DND-41 (cell line): ENCODE results near the gene AHNAK.

Experiments
- ATAC-seq: fragments of 200-7000 bp; cut with Tn5 transposase; 3 replicates; pipeline ENCODE4 v1.9.1; 2021; ENCODE audit warnings: low read depth; ENCODE audit not compliant: insufficient read depth
- DNase-seq: peaks from one replicate; pipeline ENCODE4 v3.0.0-alpha.2; 2020
- H2AFZ ChIP-seq: 2 replicates; pipeline ENCODE4 v1.6.0; 2012; ENCODE audit warnings: low read depth, low read length
- H3K27ac ChIP-seq: 2 replicates; pipeline ENCODE4 v1.5.1; 2012; ENCODE audit warnings: low read length, inconsistent platforms
- H3K27me3 ChIP-seq: fragments of 200-600 bp; sonication (generic); 2 replicates; pipeline ENCODE4 v1.6.0; 2012; ENCODE audit warnings: low read length, mild to moderate bottlenecking, inconsistent platforms; ENCODE audit not compliant: insufficient read depth, poor library complexity
- H3K36me3 ChIP-seq: 2 replicates; pipeline ENCODE4 v1.5.1; 2012; ENCODE audit warnings: low read length, inconsistent platforms; ENCODE audit not compliant: insufficient read depth
- H3K4me1 ChIP-seq: 2 replicates; pipeline ENCODE4 v1.5.1; 2012; ENCODE audit warnings: mild to moderate bottlenecking, low read length; ENCODE audit not compliant: insufficient read depth
- H3K4me2 ChIP-seq: 2 replicates; pipeline ENCODE4 v1.6.0; 2012; ENCODE audit warnings: mild to moderate bottlenecking, moderate library complexity, low read length, inconsistent platforms; ENCODE audit not compliant: insufficient read depth
- H3K4me3 ChIP-seq, 2 experiments: fragments of 200-600 bp in 1 of 2; shearing (Covaris generic) in 1 of 2; 2 replicates each; pipeline ENCODE4 v1.5.1; 2012 to 2016; ENCODE audit warnings: inconsistent platforms in 2 of 2, low read length in 2 of 2, mild to moderate bottlenecking in 2 of 2, low read depth in 1 of 2, moderate library complexity in 1 of 2
- H3K79me2 ChIP-seq: 2 replicates; pipeline ENCODE4 v1.6.0; 2012; ENCODE audit warnings: low read length, inconsistent platforms; ENCODE audit not compliant: insufficient read depth
- H3K9ac ChIP-seq: 2 replicates; pipeline ENCODE4 v1.6.0; 2012; ENCODE audit warnings: low read depth, mild to moderate bottlenecking, inconsistent platforms, low read length, moderate library complexity
- H3K9me3 ChIP-seq: 2 replicates; pipeline ENCODE4 v1.5.1; 2012; ENCODE audit warnings: low read length, moderate library complexity, mild to moderate bottlenecking, inconsistent platforms; ENCODE audit not compliant: insufficient read depth, severe bottlenecking
- H4K20me1 ChIP-seq: 2 replicates; pipeline ENCODE4 v1.6.0; 2012; ENCODE audit warnings: low read length; ENCODE audit not compliant: insufficient read depth
- EZH2 ChIP-seq: IDR thresholded peaks from 3 replicates; pipeline ENCODE4 v1.6.1; 2012; ENCODE audit warnings: borderline replicate concordance, low read depth, mild to moderate bottlenecking, moderate library complexity, low read length, inconsistent platforms; ENCODE audit not compliant: severe bottlenecking
- TF ChIP-seq, protein P1 (sequence below): IDR thresholded peaks from 2 replicates; pipeline ENCODE4 v1.5.1; 2012; ENCODE audit warnings: borderline replicate concordance, low read length, moderate library complexity, mild to moderate bottlenecking; ENCODE audit not compliant: poor library complexity, severe bottlenecking; ENCODE audit errors: extremely low read depth

AHNAK gene

DNA sequence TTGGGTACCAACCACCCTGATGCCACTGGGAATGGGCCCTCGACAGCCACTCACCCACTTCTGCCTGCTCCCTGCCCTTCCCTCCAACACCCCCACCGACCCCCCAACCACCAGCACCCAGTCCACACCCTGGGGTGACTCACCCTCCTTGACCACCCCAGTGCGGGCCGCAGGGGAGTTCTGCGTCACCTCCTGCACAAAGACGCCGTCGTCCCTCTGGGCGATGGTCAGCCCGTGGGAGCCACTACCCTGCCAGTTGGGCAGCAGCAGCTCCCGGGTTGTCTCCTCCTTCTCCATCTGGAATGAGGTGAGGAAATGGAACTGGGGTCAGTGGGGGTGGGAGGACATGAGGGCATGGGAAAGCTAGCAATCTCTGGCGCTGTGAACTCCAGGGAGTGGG, 10.8 kb downstream of the AHNAK start:
- no peak for TF ChIP-seq EZH2
- TF ChIP-seq, protein P1, sequence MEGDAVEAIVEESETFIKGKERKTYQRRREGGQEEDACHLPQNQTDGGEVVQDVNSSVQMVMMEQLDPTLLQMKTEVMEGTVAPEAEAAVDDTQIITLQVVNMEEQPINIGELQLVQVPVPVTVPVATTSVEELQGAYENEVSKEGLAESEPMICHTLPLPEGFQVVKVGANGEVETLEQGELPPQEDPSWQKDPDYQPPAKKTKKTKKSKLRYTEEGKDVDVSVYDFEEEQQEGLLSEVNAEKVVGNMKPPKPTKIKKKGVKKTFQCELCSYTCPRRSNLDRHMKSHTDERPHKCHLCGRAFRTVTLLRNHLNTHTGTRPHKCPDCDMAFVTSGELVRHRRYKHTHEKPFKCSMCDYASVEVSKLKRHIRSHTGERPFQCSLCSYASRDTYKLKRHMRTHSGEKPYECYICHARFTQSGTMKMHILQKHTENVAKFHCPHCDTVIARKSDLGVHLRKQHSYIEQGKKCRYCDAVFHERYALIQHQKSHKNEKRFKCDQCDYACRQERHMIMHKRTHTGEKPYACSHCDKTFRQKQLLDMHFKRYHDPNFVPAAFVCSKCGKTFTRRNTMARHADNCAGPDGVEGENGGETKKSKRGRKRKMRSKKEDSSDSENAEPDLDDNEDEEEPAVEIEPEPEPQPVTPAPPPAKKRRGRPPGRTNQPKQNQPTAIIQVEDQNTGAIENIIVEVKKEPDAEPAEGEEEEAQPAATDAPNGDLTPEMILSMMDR = no peak
- no peak overlapping the region for H2AFZ ChIP-seq
- H3K27ac ChIP-seq = no peak overlapping the region
- no peaks in the 10 kb centered on the region for H4K20me1 ChIP-seq
- no peaks in the 10 kb centered on the region for H3K36me3 ChIP-seq
- no peaks in the 10 kb centered on the region for H3K79me2 ChIP-seq
- no peaks in the 10 kb centered on the region for H3K4me1 ChIP-seq
- ATAC-seq (no peak), DNase-seq (no peak)
- H3K27me3 ChIP-seq = peaks cover 5% of the 10 kb centered on the region
- H3K9me3 ChIP-seq = no peaks in the 10 kb centered on the region
- H3K9ac ChIP-seq = no peak overlapping the region
- no peak overlapping the region for H3K4me3 ChIP-seq
- no peak overlapping the region for H3K4me2 ChIP-seq

DNA sequence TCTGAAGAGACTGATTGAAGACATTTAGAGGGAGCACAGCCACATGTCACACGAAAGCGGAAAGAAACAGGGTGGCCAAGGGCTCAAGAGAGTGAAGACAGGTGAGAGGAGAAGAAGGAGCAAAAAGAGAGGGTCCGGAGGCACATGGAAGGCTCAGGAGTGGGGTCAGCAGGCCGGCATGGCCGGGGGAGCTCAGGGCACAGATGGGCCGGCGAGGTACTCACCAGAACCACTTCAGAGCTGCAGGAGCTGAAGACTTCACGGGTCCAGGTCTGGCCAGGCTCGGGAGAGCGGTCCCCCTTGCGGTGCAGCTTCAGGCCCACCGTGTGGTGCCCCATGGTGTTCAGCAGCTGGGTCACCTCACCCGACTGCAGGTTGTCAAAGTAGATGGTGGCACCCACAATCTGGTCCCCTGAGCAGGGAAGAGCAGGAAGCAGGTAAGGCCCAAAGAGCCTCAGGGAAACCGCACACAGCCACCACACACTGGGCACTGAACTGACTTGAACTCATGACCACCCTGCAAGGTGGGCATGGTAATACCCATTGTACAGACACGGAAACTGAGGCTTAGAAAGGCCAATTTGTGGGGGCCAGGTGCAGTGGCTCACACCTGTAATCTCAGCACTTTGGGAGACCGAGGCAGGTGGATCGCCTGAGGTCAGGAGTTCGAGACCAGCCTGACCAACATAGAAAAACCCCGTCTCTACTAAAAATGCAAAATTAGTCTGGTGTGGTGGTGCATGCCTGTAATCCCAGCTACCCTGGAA, 11.6 kb downstream of the AHNAK start:
- H3K9me3 ChIP-seq = no peaks in the 10 kb centered on the region
- TF ChIP-seq, protein P1 = no peak
- no peak overlapping the region for H3K9ac ChIP-seq
- H3K27ac ChIP-seq = no peak overlapping the region
- ATAC-seq (no peak), DNase-seq (no peak)
- H2AFZ ChIP-seq = no peak overlapping the region
- no peak overlapping the region for H3K4me3 ChIP-seq
- no peaks in the 10 kb centered on the region for H4K20me1 ChIP-seq
- peaks cover 5% of the 10 kb centered on the region for H3K27me3 ChIP-seq
- H3K4me1 ChIP-seq = no peaks in the 10 kb centered on the region
- H3K36me3 ChIP-seq = no peaks in the 10 kb centered on the region
- no peaks in the 10 kb centered on the region for H3K79me2 ChIP-seq
- no peak overlapping the region for H3K4me2 ChIP-seq

DNA sequence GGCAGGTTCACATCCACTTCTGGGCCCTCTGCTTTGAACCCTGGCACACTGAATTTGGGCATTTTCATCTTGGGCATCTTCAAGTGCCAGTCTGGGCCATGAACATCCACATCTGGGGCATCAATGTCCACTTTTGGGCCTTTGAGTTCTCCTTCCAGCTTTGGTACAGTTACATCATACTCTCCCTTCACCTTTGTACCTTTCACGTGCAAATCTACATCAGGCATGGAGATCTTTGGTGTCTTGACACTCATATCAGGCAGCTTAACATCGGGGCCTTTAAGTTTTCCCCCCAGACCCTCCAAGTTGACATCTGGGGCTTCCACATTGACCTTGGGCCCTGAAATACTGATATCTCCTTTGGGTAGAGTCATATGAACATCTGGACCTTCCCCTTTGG, 14.5 kb downstream of the AHNAK start:
- Histone ChIP-seq H3K4me1 (no peaks in the 10 kb centered on the region), H3K27ac (no peak overlapping the region), H3K36me3 (no peaks in the 10 kb centered on the region), H3K4me3 (no peak overlapping the region), H3K79me2 (no peaks in the 10 kb centered on the region), H2AFZ (no peak overlapping the region), H3K27me3 (peaks cover 5% of the 10 kb centered on the region), H3K9me3 (no peaks in the 10 kb centered on the region), H3K4me2 (no peak overlapping the region), H3K9ac (no peak overlapping the region), H4K20me1 (no peaks in the 10 kb centered on the region)
- TF ChIP-seq EZH2 = no peak
- TF ChIP-seq, protein P1 = no peak
- DNase-seq (no peak), ATAC-seq (no peak)

DNA sequence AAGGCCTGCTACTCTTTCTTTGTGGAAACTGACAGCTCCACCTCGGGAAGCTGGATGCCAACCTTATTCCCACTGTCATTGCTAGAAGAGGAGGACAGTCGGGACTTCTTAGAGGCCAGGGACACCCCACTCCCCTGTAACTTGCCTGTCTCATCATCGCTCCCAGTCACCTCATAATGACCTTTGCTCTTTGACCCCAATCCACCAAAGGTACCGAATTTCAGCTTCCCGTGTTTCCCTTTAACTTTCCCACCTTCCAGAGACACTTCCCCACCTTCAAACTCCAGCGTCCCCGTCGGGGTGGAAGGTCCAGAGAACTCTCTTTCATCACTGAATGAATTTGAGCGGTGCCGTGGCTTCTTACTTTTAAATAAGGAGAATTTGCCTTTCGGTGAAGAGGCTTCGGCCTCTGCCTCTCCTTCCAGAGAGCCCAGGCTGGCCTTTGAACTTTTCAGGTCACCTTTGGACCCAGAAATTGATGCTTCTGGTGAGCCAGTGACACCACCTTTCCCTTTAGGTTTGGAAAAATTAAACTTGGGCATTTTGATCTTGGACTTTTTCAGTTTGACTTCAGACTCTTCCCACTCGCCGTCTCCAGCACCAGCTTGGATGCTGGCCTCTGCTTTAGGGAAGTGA, 29.8 kb downstream of the AHNAK start:
- H3K4me2 ChIP-seq = no peak overlapping the region
- DNase-seq (no peak), ATAC-seq (no peak)
- no peak overlapping the region for H3K9ac ChIP-seq
- TF ChIP-seq, protein P1 = no peak
- TF ChIP-seq EZH2 = no peak
- no peaks in the 10 kb centered on the region for H3K9me3 ChIP-seq
- no peaks in the 10 kb centered on the region for H4K20me1 ChIP-seq
- no peaks in the 10 kb centered on the region for H3K4me1 ChIP-seq
- H3K79me2 ChIP-seq = no peaks in the 10 kb centered on the region
- H2AFZ ChIP-seq = no peak overlapping the region
- no peak overlapping the region for H3K4me3 ChIP-seq
- H3K27me3 ChIP-seq = peaks cover 5% of the 10 kb centered on the region
- no peaks in the 10 kb centered on the region for H3K36me3 ChIP-seq
- H3K27ac ChIP-seq = no peak overlapping the region
